ENCODE data around the gene SLC5A5. TPM values are rescaled to one million over a fixed set of nuclear protein-coding genes. Genes with fewer than 3 reads are reported as not detected.
"Not testable (repeated sequence)": the region's sequence is repeated elsewhere in the genome, so short reads cannot be mapped to it uniquely, and the experiment has no call there.

The SLC5A5 gene
- total RNA-seq, 1 donor from 2014 or later: not detected

GRCh38 chr19:17902701-17903100 is 31.0 kb downstream of the SLC5A5 start:
- intact Hi-C loops (cut with DNase I): no loop called here
- ATAC-seq (no peak), DNase-seq (ENCODE audit: missing footprints) (no peak)

- intact Hi-C loops (cut with DNase I): no loop called here
- DNase-seq (ENCODE audit: missing footprints): no peak
- ATAC-seq: no peak
Measured at GRCh38 chr19:17908244-17908643, 36.5 kb downstream of the SLC5A5 start.

GRCh38 chr19:17909003-17909732 is 37.4 kb downstream of the SLC5A5 start:
- intact Hi-C loops (cut with DNase I): no loop called here
- DNase-seq (ENCODE audit: missing footprints) (no peak), ATAC-seq (no peak)

GRCh38 chr19:17910791-17911360 is 39.1 kb downstream of the SLC5A5 start:
- no peak for ATAC-seq
- intact Hi-C loops (cut with DNase I): no loop called here
- no peak for DNase-seq (ENCODE audit: missing footprints)

GRCh38 chr19:17915940-17916593 is 44.3 kb downstream of the SLC5A5 start:
- intact Hi-C loops (cut with DNase I): no loop called here
- no peak for ATAC-seq
- DNase-seq (ENCODE audit: missing footprints): no peak

GRCh38 chr19:17918151-17918550 is 46.4 kb downstream of the SLC5A5 start:
- intact Hi-C loops (cut with DNase I); ATAC-seq; DNase-seq (ENCODE audit: missing footprints): not testable (repeated sequence)

GRCh38 chr19:17919122-17919521 is 47.4 kb downstream of the SLC5A5 start:
- ATAC-seq; DNase-seq (ENCODE audit: missing footprints); intact Hi-C loops (cut with DNase I): not testable (repeated sequence)

- no peak for ATAC-seq
- intact Hi-C loops (cut with DNase I): no loop called here
Measured at GRCh38 chr19:17920527-17920926, 48.8 kb downstream of the SLC5A5 start.

GRCh38 chr19:17922138-17922537 is 50.4 kb downstream of the SLC5A5 start:
- intact Hi-C loops (cut with DNase I): no loop called here
- ATAC-seq (no peak), DNase-seq (ENCODE audit: missing footprints) (no peak)

More at GRCh38 chr19:17920527-17920926, 48.8 kb downstream of the SLC5A5 start:
- no peak for DNase-seq (ENCODE audit: missing footprints)

- intact Hi-C loops (cut with DNase I): no loop called here
- no peak for ATAC-seq
- no peak for DNase-seq (ENCODE audit: missing footprints)
Measured at GRCh38 chr19:17926044-17926443, 54.3 kb downstream of the SLC5A5 start.

GRCh38 chr19:17929056-17929455 is 57.3 kb downstream of the SLC5A5 start:
- intact Hi-C loops (cut with DNase I): no loop called here
- DNase-seq (ENCODE audit: missing footprints) (no peak), ATAC-seq (no peak)

- no peak for DNase-seq (ENCODE audit: missing footprints)
- intact Hi-C loops (cut with DNase I): loop anchor here (1.0 kb wide), 1 partner anchor 72 kb away; the partner anchor contains the start of gene RPL18A
- ATAC-seq: no peak
Measured at GRCh38 chr19:17931532-17932191, 59.9 kb downstream of the SLC5A5 start.

- ATAC-seq (peak; percentile 97), DNase-seq (ENCODE audit: missing footprints) (peak; percentile 95)
- intact Hi-C loops (cut with DNase I): loop anchor here (1.0 kb wide), 1 partner anchor 73 kb away; the partner anchor contains the start of gene RPL18A
Measured at GRCh38 chr19:17932485-17933338, 61.0 kb downstream of the SLC5A5 start, which contains the start of gene CCDC124. Gene CCDC124, plus strand, starts transcription at chr19:17933015. Its CDS starts 3,406 bp downstream, at chr19:17936421.

GRCh38 chr19:17933414-17934129 is 61.8 kb downstream of the SLC5A5 start:
- DNase-seq (ENCODE audit: missing footprints) (no peak), ATAC-seq (no peak)
- intact Hi-C loops (cut with DNase I): no loop called here

GRCh38 chr19:17936379-17936778 is 64.6 kb downstream of the SLC5A5 start:
- ATAC-seq (no peak), DNase-seq (ENCODE audit: missing footprints) (no peak)
- intact Hi-C loops (cut with DNase I): no loop called here

GRCh38 chr19:17937371-17937900 is 65.7 kb downstream of the SLC5A5 start:
- ATAC-seq: no peak
- intact Hi-C loops (cut with DNase I): no loop called here
- DNase-seq (ENCODE audit: missing footprints): no peak

- intact Hi-C loops (cut with DNase I): loop anchor here (1.0 kb wide), 1 partner anchor 59 kb away; no protein-coding TSS in a partner anchor
- ATAC-seq: peak; percentile 84
Measured at GRCh38 chr19:17938092-17938845, 66.5 kb downstream of the SLC5A5 start.

More at GRCh38 chr19:17938092-17938845, 66.5 kb downstream of the SLC5A5 start:
- DNase-seq (ENCODE audit: missing footprints): peak; percentile 83

Measured in Right ventricle myocardium inferior (tissue), 1 donor.